Stimulated activated CD8-positive, alpha-beta memory T cell treated with anti-CD3 and anti-CD28 coated beads, Interleukin-4, amount 100 ng/mL, for 48 hours (primary cell): Measurements from ENCODE around the gene PPAN.
A peak's percentile ranks its signal among the peaks of the same experiment; 100 is the strongest.

Source experiments
- DNase-seq: peaks from one replicate; pipeline ENCODE4 v3.0.0-alpha.2; 2020

The PPAN gene

GRCh38 chr19:10093295-10094186, 12.6 kb upstream of the PPAN start:
- no peak for DNase-seq

DNA sequence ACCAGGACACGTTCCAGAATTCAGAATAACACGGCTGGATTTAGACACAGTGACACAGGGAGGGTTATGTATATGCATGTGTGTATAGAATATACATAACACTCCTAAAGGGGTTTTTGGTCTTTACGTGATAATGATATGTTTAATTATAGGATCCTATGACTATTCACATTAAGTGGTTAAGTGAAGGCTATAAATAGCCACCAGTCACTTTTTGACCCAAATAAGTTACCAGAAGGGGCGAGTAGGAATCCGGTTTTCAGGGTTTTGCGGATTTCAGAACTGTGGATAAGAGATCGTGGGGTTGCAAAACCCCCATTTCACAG, 10.6 kb upstream of the PPAN start:
- DNase-seq = no peak

DNA sequence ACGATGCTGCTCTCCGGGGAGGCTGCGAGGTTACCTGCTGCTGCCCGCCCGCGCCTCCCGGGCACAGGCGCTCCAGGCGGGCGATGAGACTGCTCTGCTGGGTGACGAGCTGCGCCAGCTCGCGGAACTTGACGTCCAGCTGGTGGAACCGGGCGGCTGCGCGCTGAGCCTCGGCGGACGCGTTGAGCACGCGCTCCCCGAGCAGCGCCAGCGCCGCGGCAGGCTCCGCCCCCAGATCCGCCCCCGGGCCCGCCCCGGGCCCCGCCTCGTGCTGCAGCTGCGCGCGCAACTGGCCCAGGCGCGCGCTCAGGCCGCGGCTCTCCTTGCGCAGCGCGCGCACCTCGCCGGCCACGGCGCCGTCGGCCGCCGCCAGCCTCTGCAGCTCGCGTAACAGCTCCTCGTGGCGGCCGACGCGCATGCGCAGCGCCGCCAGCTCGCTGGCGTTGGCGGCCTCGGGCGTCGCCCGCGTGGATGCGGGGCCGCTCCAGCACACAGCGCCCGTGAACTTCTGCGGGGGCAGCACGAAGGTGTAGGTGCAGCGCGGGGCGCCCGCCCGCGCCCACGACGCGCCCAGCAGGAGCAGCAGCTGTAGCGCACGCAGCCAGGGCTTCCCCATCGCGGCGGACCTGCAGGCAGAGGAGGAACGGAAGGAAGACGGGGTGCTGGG, 10.1 kb upstream of the PPAN start:
- peak; percentile 93 for DNase-seq

- DNase-seq = no peak
Observed at GRCh38 chr19:10096615-10096963, 9.6 kb upstream of the PPAN start.

- no peak for DNase-seq
Observed at GRCh38 chr19:10100163-10100785, 5.9 kb upstream of the PPAN start.

- no peak for DNase-seq
Observed at GRCh38 chr19:10102787-10103236, 3.4 kb upstream of the PPAN start.

- no peak for DNase-seq
Observed at GRCh38 chr19:10104130-10104513, 2.0 kb upstream of the PPAN start.

GRCh38 chr19:10104665-10105508, 1.3 kb upstream of the PPAN start:
- peak; percentile 82 for DNase-seq

- peak; percentile 88 for DNase-seq
Observed at GRCh38 chr19:10105509-10106099, 558 bp upstream of the PPAN start.

- DNase-seq = no peak
Observed at GRCh38 chr19:10107254-10107653, 1.1 kb downstream of the PPAN start.

DNA sequence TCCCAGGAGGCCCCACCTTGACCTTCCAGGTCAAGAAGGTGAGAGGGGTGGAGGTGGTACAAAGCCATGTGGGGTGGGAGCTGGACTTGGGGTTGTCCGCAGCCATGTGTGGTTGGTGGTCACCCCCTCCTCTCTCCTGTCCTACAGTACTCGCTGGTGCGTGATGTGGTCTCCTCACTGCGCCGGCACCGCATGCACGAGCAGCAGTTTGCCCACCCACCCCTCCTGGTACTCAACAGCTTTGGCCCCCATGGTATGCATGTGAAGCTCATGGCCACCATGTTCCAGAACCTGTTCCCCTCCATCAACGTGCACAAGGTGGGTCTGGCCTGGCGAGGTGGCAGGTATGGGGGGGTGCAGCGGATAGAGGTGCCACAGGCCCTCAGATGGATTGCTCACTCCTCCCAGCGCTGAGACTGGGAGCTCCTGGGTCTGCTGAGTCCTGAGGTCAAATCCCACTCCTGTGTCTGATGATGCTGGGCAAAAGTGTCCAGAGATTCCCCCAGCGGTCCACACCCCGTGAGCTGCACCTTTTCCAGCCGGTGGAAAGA, 1.7 kb downstream of the PPAN start:
- DNase-seq = no peak

- DNase-seq = no peak
Observed at GRCh38 chr19:10109528-10109927, 3.4 kb downstream of the PPAN start.

DNA sequence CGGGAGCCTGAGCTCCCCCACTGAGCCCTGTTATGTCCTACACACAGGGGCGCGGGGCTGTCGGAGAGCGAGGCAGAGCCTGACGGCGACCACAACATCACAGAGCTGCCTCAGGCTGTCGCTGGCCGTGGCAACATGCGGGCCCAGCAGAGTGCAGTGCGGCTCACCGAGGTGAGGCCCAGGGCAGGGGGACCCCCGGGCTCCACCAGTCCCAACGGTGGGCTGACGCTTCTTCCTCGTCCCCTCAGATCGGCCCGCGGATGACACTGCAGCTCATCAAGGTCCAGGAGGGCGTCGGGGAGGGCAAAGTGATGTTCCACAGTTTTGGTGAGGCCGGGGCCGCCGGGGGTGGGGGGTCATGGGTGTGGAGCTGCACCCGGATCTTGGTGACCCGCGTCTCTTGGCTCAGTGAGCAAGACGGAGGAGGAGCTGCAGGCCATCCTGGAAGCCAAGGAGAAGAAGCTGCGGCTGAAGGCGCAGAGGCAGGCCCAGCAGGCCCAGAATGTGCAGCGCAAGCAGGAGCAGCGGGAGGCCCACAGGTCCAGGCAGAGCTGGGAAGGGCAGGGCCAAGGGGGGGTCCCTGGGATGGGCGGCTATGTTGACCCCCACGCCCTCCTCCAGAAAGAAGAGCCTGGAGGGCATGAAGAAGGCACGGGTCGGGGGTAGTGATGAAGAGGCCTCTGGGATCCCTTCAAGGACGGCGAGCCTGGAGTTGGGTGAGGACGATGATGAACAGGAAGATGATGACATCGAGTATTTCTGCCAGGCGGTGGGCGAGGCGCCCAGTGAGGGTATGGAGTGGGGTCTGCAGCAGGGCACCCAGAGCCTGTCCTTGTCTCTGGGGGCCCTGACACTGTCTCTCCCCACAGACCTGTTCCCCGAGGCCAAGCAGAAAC, 4.2 kb downstream of the PPAN start:
- DNase-seq = no peak

GRCh38 chr19:10110972-10111317, 4.8 kb downstream of the PPAN start:
- DNase-seq = no peak

DNA sequence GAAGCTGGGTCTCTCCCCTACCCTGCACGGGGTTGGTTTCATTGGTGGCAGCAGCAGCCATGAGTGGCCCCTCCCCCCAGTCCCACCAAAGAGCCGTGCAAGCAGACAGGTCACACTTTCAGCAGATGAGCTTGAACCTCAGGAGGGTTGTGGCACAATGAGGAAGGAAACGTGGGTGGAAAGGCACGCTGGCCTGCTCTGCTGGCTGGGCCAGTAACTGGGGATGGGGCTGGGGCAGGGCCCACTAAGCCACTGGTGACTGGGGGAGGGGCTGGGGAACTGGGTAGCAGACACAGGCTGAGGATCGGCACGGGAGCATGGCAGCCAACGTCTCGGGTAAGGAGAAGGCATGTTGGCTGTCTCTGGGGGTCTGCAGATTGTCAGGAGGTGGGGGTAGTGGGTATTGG, 5.2 kb downstream of the PPAN start, which contains the start of gene P2RY11:
TSS of gene P2RY11 (plus strand) at position 289 of the 407 bp plus-strand sequence. CDS start at position 318, 29 bp downstream.
- peak; percentile 79 for DNase-seq

- peak; percentile 82 for DNase-seq
Observed at GRCh38 chr19:10112037-10112761, 6.0 kb downstream of the PPAN start.

DNA sequence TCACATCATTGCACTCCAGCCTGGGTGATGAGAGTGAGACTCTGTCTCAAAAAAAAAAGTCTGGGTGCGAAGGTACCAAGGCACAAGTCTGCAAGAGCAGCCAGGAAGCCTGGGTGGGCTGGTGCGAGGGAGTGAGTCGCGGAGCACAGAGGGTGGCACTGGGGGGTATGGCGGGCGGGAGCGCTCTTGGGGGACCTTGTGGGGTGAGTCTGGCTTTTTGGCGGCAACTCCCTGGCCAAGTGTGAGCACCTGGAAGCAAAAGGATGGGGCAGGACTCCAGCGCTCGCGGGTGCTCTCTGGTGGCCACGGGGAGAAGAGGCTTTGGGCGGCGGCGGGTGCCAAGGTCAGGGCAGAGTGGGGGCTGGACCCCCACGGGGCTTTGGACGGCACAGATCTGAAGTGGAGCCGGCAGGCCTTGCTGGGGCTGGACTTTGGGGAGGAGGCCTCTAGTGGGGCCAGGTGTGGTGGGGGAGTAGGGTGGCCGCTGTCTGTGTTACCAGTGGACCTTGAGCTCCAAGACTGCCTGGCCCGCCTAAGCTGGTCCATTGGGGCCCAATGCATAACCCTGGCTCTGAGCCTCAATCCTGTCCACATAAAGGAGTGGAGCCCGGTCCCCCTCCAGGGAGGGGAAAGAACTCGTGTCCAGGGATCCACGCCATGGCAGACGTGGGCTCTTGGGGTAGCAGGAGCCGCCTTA, 6.9 kb downstream of the PPAN start:
- DNase-seq = peak; percentile 83

DNA sequence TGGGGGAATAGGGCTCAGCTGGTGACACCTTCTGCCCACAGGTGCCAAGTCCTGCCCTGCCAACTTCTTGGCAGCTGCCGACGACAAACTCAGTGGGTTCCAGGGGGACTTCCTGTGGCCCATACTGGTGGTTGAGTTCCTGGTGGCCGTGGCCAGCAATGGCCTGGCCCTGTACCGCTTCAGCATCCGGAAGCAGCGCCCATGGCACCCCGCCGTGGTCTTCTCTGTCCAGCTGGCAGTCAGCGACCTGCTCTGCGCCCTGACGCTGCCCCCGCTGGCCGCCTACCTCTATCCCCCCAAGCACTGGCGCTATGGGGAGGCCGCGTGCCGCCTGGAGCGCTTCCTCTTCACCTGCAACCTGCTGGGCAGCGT, 7.4 kb downstream of the PPAN start:
- DNase-seq = peak; percentile 53

GRCh38 chr19:10113964-10114650, 7.9 kb downstream of the PPAN start:
- DNase-seq = peak; percentile 47
